ENCODE measurements around the gene NCK2.

The NCK2 gene

DNA sequence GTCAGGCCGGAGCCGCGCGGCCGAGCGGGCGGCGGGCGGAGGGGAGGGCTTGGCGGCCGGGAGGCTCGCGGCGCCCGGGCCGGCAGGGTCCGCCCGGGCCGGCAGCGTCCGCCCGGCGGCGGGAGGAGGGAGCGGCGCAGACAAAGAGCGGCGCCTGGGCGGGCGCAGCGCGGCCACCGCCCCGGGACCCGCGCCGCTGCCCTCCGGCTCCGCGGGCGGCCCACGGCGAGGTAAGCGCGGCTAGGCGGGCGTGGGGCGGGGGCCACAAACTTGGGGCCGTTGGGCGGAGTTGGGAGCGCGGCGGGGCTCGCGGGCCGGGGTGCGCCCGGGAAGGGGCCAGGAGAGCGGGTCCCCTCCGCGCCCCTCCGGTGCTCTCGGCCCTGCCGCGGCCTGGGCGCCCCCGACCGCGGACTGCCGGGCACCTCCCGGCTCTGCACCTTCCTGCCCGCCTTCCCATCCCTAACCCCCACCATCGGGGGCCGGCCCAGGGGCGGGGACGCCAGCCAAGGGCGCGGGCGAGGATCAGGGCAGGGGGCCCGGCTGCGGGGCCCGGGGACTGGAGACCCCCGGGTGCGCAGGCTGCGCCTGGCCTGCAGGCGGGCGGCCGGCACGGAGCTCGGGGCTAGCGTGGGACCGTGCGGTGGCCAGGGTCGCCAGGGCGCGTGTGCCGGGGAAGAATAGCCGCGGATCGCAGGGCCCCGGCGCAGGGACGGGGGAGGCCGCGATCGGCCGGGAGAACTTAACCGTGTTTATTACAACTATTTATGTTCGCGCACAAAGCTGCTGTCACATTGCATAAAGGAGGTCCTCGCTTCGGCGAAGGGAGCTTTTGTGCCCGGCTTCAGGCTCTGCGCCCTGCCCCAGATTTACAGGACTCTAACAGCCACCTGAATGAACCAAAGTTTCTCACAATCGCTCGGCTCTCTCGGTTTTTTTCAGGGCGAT lies at the start of gene NCK2:
NCK2 (plus strand) TSS at position 4 of the 945 bp plus-strand sequence. CDS start 110,152 bp downstream, outside the sequence.
- DNase-seq (ENCODE audit: extremely low read depth in 1 of 2, low read depth in 1 of 2), result no peak

DNA sequence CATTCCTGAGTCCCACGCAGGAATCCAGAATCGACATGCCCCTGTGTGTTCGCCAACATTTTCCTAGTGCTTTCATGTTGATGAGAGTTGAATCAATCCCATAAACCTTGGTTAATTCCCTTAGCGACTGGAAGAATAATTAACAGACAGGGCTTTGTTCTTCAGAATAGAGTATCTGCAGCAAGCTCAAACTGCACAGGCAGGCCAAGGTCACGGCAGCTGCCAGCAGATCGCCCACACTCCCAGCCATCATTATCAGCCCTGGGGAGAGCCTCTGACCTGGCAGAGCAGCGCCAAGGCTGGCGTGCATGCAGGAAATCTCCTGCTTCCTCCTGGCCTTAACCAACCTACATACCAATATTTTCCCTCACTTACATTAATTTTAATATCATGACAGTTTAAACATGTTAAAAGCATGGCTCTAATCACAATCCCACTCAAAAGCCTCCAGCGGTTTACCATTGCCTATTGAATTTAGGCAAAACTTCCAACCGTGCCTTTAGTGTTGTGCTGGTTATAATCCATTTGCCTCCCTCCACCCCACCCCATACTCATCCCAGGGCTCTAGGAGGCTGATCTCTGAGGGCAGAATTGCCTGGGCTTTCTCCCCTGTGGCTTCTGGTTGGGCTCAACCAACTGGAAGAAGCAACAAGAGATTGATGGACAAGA lies 46.8 kb upstream of the NCK2 start:
- DNase-seq (ENCODE audit: extremely low read depth in 1 of 2, low read depth in 1 of 2), result no peak

DNA sequence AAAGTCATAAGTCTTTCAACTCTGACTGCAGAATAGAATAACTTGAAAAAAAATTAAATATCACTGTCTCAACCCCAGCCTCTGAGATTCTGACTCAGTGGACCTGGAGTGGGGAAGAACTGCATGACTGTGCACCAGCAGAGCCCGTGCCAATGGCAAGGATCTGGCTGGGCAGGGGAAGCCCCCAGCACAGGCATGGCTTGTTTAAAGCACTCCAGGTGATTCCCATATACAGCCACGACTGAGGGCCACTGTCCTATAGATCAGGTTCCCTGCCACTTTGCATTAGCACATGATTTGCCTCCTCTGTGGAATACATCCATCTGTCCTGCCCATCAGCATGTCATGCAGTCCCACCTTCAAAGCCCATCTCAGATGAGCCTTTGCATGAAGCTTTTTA lies 45.9 kb upstream of the NCK2 start:
- no peak for DNase-seq (ENCODE audit: extremely low read depth in 1 of 2, low read depth in 1 of 2)

DNA sequence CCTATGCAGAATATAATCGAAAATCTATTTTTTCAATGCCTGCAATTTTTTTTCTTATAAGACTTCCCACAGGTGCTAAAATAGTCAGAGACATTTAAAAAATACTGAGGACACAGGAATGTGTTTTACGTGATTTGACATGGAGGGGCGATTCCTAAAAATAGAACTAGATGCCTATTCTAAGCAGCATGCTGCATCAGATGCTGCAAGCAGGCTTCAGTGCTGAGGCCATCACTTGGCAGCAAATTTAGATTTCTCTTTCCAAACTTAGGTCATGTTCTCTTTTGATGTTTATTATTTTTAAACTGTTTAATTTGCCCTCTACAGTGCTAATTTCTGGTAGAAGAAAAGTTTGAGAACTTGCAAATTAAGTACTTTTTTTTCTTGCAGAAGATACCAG lies 43.7 kb upstream of the NCK2 start:
- DNase-seq (ENCODE audit: extremely low read depth in 1 of 2, low read depth in 1 of 2), result no peak

DNA sequence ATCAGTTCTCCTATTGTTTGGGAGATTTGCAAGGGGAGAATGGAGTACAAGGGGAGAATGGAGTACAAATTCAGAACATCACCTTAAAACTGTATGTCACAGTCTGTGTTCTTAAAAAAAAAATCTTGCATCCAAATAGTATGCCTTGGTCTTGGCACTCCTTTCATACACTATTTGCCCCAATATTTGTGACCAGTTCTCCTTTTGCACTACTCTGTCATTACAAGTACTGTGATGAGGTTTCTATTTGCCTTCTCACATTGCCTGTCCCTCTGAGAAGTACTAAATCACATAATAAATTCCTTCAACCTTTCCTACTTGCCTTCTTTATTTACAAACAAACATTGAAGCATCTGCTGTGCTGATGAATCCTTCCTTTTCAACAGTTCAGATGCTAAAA lies 36.0 kb upstream of the NCK2 start:
- DNase-seq (ENCODE audit: extremely low read depth in 1 of 2, low read depth in 1 of 2), result no peak

DNA sequence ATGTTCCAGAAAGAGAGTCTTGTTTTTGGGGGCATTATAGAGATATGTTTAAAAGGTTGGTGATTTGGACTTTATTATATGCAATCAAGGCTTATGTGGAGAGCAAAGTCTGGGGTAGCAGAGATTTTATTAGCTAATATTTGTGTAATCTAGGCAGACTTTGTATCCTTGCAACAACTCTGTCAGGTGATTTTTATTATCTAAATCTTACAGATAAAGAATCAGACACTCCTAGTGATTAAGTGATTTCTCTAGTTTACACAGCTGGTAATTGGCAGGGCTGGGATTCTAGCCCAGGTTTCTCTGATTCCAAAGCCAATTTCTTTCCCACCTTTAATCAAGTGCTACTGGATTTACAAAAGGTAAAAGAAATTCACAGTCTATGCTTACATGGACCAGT lies 33.3 kb upstream of the NCK2 start:
- no peak for DNase-seq (ENCODE audit: extremely low read depth in 1 of 2, low read depth in 1 of 2)

DNA sequence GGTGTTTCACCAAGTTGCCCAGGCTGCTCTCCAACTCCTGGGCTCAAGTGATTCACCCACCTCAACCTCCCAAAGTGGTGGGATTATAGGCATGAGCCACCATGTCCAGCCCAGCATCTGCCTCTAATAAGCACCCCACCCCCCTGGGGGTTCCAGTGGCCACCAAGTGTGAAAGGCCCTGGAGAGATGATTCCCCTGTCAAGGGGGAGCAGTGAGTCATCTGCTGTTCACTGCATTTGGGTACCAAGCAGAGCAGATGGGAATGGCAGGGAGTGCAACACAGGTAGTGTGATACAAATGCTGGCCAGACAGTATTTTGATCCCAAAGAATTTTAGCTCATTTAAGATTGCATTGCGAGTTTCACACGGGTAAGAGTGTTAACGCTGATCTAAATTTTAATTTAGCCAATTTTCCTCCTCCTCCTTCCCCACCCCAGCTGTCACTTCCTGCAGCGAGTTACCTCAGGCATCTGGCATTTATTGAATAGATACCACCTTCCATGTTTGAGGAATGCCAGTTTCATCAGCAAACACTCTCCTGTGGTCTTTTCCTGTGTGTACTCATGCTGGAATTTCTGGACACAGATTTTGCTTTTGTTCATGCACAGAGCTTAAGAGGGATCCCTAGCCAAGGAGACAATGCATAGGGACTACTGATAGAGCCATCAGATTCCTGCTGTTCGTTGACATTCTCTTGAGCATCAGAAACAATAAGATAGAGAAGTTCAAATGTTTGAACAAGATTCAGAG lies 32.4 kb upstream of the NCK2 start:
- no peak for DNase-seq (ENCODE audit: extremely low read depth in 1 of 2, low read depth in 1 of 2)

DNA sequence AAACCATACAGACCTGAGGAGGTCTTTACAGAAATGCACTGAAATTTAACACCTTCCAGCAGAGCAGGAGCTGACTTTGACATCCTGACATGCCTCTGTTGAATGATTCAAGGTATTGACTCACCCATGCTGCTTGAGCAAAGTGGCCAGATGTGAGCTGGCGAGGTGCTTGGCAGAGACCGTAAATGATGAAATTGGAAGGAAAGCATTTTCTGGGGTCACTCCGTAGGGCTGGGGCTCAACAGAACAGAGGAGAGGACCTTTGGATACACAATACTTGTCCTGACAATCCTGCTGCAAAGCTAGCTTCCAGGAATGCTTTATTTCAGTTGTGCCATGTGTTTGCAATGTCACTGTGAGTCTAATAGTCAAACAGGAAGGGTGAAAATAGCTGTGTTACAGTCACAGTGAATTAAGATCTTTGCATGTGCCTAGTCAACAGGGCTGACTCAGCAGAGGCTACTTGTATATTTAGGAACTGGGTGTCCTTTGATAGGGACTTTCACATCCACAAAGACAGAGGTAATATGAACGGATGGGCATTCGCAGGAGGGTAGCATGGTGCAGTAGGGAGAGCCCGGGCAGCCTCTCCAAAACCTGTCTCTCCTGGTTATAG lies 31.6 kb upstream of the NCK2 start:
- no peak for DNase-seq (ENCODE audit: extremely low read depth in 1 of 2, low read depth in 1 of 2)

DNA sequence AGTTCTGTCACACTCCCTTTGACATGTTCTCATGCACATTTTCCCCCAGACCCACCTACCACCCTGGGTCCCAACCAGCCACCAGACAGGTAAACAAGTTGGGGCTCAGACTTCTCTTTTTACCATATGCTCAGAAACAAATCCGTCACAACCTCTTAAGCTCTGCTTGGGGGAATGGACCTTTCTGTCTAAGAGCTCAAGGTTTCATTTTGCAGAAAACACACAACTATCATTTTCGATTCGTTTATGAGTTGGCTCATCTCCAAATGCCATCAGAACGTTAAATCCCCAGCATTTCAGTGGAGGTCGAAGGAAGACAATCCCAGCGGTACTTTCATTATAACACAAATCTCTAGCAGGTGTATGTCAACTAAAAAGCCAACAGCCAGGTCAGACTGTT lies 30.6 kb upstream of the NCK2 start:
- DNase-seq (ENCODE audit: extremely low read depth in 1 of 2, low read depth in 1 of 2), result no peak

DNA sequence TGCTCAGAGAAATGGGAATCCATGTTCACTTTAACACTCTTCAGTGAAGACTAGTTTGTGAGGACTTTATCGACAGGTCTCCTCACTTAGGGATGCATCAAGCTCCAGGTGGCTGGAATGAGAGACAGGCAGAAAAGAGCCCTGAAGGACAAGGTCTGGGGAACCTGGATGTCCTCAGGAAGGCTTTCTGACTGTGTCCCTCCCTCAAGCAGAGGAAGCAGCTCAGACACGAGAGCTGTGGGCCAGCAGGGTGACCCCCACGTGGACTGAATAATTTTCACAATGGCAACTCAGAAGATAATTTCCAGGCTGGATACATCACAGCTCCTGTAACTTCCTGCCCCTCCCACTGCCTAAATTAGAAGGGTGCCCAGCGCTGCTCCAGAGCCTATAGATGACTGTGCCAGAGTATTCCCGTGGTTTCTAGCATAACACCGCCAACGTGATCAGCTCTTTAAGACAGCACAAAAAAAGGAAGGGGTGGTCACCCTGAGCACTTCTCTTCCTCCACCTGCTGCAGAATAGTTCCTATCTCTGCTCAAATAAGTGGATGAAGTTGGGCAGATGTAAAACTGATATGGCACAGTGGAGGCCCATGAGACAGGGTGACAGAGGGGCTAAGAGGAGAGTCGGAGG lies 25.7 kb upstream of the NCK2 start:
- no peak for DNase-seq (ENCODE audit: extremely low read depth in 1 of 2, low read depth in 1 of 2)

DNA sequence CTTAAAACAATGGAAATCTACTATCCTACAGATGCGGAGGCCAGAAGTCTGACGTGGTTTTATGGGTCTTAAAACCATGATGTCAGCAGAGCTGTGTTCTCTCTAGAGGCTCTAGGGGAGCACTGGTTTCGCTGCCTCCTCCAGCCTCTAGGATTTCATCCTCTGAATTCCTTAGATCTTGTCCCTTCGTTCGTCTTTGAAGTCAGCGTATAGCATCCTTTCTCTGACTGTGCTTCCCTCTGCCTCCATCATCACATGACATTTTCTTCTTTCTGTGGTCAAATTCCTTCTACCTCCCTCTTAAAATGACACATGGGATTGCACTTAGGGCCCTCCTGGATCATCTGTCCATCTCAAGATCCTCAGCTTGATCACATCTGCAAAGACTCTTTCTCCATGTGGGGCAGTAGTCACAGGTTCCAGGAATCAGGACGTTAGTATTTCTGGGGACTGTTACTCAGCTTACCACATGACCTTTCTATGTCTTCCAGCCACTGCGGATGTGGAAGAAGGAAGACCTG lies 22.7 kb upstream of the NCK2 start:
- no peak for DNase-seq (ENCODE audit: extremely low read depth in 1 of 2, low read depth in 1 of 2)

DNA sequence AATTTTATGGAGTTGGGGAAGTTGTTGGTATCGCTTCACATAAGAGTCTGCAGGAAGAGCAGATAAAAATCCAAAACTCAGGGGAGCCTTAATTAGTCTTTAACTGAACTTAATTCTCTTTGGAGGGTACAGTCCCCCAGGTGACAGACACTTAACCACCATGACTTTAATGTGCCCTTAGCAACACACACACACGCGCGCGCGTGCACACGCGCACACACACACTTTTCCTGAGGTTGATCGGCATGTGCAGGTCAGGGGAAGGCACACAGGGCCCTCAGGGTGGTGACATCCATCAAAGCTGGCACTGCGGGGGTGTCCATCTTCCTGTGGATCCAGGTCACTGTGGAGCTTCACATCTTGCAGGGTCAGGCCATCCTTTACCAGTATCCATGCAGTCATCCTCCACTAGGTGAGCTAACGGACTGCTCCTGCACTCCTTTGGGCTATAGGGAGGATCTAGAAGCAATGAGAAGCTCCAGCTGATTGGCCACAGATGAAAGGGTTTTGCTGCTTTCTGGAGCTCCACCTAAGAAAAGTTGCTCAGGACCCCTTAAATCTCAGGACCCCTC lies 21.9 kb upstream of the NCK2 start:
- no peak for DNase-seq (ENCODE audit: extremely low read depth in 1 of 2, low read depth in 1 of 2)

DNA sequence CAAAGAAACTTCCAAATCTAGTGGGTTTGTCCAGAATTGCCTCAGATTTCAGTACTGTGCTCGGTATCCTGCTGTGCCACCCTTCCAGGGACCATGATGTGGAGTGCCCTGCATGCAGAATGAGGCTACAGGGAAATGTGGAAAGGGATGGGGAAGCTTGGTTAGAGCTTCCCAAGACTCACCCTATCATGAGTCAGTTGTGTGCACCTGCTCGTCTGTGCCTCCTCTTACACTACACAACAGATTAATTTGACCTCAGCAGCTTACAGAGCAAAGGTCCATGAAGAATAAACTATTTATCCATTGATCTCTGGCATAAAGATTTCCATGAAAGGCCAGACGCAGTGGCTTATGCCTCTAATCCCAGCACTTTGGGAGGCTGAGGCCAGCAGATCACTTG lies 21.3 kb upstream of the NCK2 start:
- no peak for DNase-seq (ENCODE audit: extremely low read depth in 1 of 2, low read depth in 1 of 2)

DNA sequence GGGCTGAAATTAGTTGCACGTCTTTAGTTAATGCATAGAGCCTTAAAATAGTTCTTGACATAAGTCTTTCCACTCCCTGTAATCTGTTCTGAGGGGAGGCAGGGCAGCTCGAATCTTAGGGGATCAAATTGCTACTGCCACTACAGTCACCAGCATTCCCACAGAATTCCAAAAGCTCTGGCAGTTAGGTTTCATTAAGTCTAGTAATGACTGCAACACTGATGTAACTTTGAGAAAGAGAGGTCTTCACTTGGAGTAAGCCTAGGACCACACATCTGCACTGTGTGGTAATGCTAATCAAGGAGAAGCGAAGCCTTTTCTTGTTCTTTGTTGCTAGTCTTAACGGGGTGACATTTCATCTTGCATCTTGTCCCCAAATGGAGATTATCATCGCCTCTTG lies 19.3 kb upstream of the NCK2 start:
- DNase-seq (ENCODE audit: extremely low read depth in 1 of 2, low read depth in 1 of 2), result no peak

DNA sequence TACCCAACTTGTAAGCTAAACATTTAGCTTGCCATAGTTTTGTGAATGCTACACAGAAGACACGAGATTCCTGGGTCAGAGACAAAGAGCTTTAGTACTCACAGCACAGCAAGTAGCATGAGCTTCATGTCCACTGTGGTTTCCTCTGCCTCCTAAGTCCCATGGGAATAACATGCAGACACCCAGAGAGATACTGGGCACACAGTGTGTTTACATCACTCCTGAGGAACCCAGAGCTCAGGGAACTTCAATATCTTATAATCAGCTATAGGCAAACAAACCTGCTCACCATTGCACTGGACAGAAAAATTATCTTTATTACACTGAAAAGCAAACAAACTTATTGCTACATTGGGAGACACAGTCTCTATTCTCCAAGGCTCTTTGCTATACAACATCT lies 14.5 kb upstream of the NCK2 start:
- DNase-seq (ENCODE audit: extremely low read depth in 1 of 2, low read depth in 1 of 2), result no peak

DNA sequence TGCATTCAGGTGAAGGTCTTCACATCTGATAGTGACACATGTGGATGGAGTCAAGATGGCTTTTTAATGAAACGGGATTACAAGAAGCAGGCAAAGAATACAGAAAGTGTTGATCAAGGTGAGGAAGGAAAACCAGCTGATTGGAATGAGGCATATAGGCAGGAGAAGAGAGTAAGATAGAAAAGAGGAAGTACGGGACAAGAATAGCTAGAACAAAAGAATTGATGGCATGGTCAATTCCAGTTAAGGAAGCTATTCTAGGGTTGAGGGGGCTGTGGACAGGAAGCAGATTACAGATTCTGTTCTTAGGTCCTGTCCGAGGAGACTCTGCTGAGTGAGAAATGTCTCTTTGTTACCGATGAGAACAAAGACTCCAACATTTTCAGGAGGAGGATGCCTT lies 13.2 kb upstream of the NCK2 start:
- DNase-seq (ENCODE audit: extremely low read depth in 1 of 2, low read depth in 1 of 2), result no peak

DNA sequence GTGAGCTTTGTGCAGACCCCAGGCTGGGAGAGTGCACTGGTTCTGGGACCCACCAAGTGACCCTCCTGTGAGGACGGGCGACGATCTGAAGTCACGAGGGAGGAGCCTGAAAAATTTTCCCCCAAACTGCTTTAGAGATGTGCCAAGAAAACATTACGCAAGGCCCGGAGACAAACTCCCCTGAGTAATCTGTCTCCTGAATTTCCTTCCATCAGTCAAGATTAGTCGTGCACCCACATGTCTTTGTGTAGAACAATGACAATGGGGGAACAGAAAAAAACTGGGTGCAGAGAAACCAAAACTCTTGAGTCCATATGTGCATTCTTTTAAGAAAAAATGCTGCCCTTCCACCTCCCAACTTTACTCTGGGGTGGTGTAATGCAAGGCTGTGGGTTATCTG lies 12.6 kb upstream of the NCK2 start:
- DNase-seq (ENCODE audit: extremely low read depth in 1 of 2, low read depth in 1 of 2), result no peak

DNA sequence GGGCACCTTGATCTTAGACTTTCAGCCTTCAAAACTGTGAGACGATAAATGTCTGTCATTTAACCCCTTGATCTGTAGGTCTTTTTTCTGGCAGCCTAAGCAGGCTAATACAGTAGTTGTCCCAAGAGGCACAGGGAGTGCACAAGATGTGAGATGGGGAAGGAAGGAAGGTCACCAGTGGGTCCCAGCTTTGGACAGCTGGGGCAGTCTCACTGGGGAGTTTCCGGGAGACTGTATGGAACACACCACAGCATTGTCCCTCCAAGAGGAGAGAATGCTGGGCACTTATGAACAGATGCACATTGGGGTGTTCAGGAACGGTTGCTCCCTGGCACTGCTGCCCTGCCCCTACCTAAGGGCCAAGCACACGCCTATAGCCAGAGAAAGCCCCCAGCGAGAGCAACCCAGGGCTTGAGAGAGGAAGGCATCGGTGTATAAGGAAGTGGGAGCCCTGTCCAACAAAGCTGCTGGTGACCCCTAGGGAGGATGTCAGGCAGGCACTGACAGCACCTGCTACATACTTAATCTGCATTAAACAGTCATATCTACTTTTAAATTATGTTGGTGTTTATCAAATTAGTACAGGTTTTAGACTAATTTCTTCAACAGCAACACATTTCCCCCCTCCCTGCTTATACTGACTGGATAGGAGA lies 11.6 kb upstream of the NCK2 start:
- no peak for DNase-seq (ENCODE audit: extremely low read depth in 1 of 2, low read depth in 1 of 2)

DNA sequence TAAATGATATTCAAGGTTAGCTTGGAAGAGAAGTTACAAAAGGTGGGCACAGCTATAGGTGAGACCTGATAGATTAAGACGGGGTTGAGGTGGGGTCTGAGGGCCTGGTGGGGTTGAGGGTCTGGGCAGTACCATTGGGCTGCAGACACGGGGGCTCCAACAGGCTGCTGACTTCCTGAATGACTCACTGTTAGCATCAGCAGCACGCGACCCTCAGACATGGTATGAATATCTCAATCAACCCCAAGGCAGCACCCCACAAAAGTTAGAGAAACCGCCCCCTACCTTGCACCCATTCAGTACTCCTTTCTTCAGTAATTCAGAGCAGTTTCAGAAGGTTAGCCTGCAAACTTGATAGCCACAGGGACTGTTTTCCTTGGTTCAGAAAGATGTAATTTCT lies 10.8 kb upstream of the NCK2 start:
- DNase-seq (ENCODE audit: extremely low read depth in 1 of 2, low read depth in 1 of 2), result no peak
